HCT116 (cell line): ENCODE results near the gene RAD23A. TPM values are rescaled to one million over a fixed set of nuclear protein-coding genes. Genes with fewer than 3 reads are reported as not detected.
A peak's percentile ranks its signal among the peaks of the same experiment; 100 is the strongest.

Experiments
- ATAC-seq: fragments of 200-7000 bp; cut with Tn5 transposase; 2 replicates; pipeline ENCODE4 v1.9.1; 2020; ENCODE audit warnings: mild to moderate bottlenecking, moderate library complexity
- BruUV-seq: library from RNA; stranded (reverse); fragments of 400-500 nt; replicated peaks from 2 replicates; lab custom pipeline; 2021; lab: Mats Ljungman, UMichigan
- CTCF ChIA-PET: fragments of 300-600 bp; sonication (Branson Sonifier 250); formaldehyde crosslinking; loops from one replicate; lab custom pipeline; 2021; ENCODE audit warnings: antibody characterized with exemption; lab: Charles Lee
- POLR2A ChIA-PET: fragments of 300-600, 350-600 bp; sonication (Branson Sonifier 250); formaldehyde crosslinking; loops from one replicate; lab custom pipeline; 2021; ENCODE audit warnings: antibody characterized with exemption; lab: Charles Lee
- RAD21 ChIA-PET, 2 experiments: fragments of 300-600 bp; sonication (Branson Sonifier 250); formaldehyde crosslinking; loops; one replicate each; lab custom pipeline; 2023; ENCODE audit warnings: low total read pairs in 2 of 2; ENCODE audit not compliant: uncharacterized antibody in 2 of 2, unreplicated experiment in 2 of 2, low non-redundant PET in 1 of 2; lab: Charles Lee
- DNase-seq: peaks from one replicate; pipeline ENCODE4 v3.0.0-alpha.2; 2010; ENCODE audit warnings: low read depth, low spot score
- H2AFZ ChIP-seq: fragments of 200-600 bp; shearing (Covaris generic), sonication (generic); 2 replicates; pipeline ENCODE4 v1.6.1; 2017; ENCODE audit warnings: low read depth, mixed run types, mixed read lengths, antibody characterized with exemption, low read length; ENCODE audit not compliant: poor library complexity, severe bottlenecking
- H3K27ac ChIP-seq: 2 replicates; pipeline ENCODE4 v1.5.1; 2012; ENCODE audit warnings: low read depth, low read length
- H3K27me3 ChIP-seq: fragments of 200-600 bp; sonication (generic); 2 replicates; pipeline ENCODE4 v1.6.1; 2016; ENCODE audit warnings: mixed run types, low read length, mixed read lengths; ENCODE audit not compliant: insufficient read depth
- H3K36me3 ChIP-seq, 2 experiments: fragments of 200-500 bp in 1 of 2; fragments of 200-600 bp in 1 of 2; sonication (Bioruptor generic) in 1 of 2; sonication (generic) in 1 of 2; 2 replicates each; pipeline versions ENCODE4 v1.5.1 to v1.6.1; 2014 to 2016; ENCODE audit warnings: low read length in 2 of 2, inconsistent platforms in 1 of 2, mixed read lengths in 1 of 2, mixed run types in 1 of 2; ENCODE audit not compliant: insufficient read depth in 2 of 2, control insufficient read depth in 1 of 2
- H3K4me1 ChIP-seq, 2 experiments: fragments of 200-600 bp in 1 of 2; sonication (generic) in 1 of 2; 2 replicates each; pipeline versions ENCODE4 v1.5.1 to v1.6.1; 2012 to 2017; ENCODE audit warnings: low read length in 2 of 2, inconsistent platforms in 1 of 2, mild to moderate bottlenecking in 1 of 2, mixed read lengths in 1 of 2, mixed run types in 1 of 2, moderate library complexity in 1 of 2; ENCODE audit not compliant: insufficient read depth in 2 of 2, control insufficient read depth in 1 of 2
- H3K4me2 ChIP-seq: fragments of 200-600 bp; sonication (generic); 2 replicates; pipeline ENCODE4 v1.6.1; 2017; ENCODE audit warnings: mixed run types, low read length, mixed read lengths
- H3K4me3 ChIP-seq, 2 experiments: fragments of 200-600 bp in 1 of 2; sonication (generic) in 1 of 2; replicated peaks in 1 of 2; 2 replicates each; pipeline ENCODE4 v1.5.1; 2011 to 2016; ENCODE audit warnings: low read length in 2 of 2, control low read depth in 1 of 2, low read depth in 1 of 2, mild to moderate bottlenecking in 1 of 2, mixed read lengths in 1 of 2, mixed run types in 1 of 2
- H3K79me2 ChIP-seq: fragments of 200-600 bp; sonication (generic); 2 replicates; pipeline ENCODE4 v1.6.1; 2017; ENCODE audit warnings: mild to moderate bottlenecking, mixed run types, low read length, moderate library complexity, mixed read lengths; ENCODE audit not compliant: insufficient read depth
- H3K9ac ChIP-seq: fragments of 200-600 bp; sonication (generic); 2 replicates; pipeline ENCODE4 v1.6.1; 2016; ENCODE audit warnings: low read length, mixed read lengths
- H3K9me2 ChIP-seq: fragments of 200-600 bp; sonication (generic), shearing (Covaris generic); 2 replicates; pipeline ENCODE4 v1.6.1; 2017; ENCODE audit warnings: mixed run types, mild to moderate bottlenecking, moderate library complexity; ENCODE audit not compliant: insufficient read depth
- H3K9me3 ChIP-seq, 2 experiments: fragments of 200-500 bp in 1 of 2; fragments of 200-600 bp in 1 of 2; sonication (Bioruptor generic) in 1 of 2; sonication (generic) in 1 of 2; 2 replicates each; pipeline ENCODE4 v1.6.1; 2014 to 2017; ENCODE audit warnings: low read length in 2 of 2, mixed read lengths in 2 of 2, inconsistent platforms in 1 of 2, low read depth in 1 of 2, mild to moderate bottlenecking in 1 of 2, mixed run types in 1 of 2, moderate library complexity in 1 of 2; ENCODE audit not compliant: control insufficient read depth in 1 of 2, insufficient read depth in 1 of 2
- H4K20me1 ChIP-seq: fragments of 200-600 bp; sonication (generic), shearing (Covaris generic); 2 replicates; pipeline ENCODE4 v1.6.1; 2017; ENCODE audit warnings: mixed run types, mild to moderate bottlenecking, moderate library complexity; ENCODE audit not compliant: insufficient read depth
- CEBPB ChIP-seq: IDR thresholded peaks from 2 replicates; pipeline ENCODE4 v1.6.1; 2012; ENCODE audit warnings: low read depth
- ELF1 ChIP-seq: IDR thresholded peaks from 2 replicates; pipeline ENCODE4 v1.6.1; 2012; ENCODE audit warnings: low read depth, borderline replicate concordance
- EZH2phosphoT487 ChIP-seq: fragments of 200-600 bp; IDR thresholded peaks from 2 replicates; pipeline ENCODE4 v1.6.1; 2018; ENCODE audit warnings: antibody characterized with exemption, borderline replicate concordance
- FOSL1 ChIP-seq: IDR thresholded peaks from 2 replicates; pipeline ENCODE4 v1.6.1; 2012; ENCODE audit warnings: low read depth
- POLR2A ChIP-seq: IDR thresholded peaks from 2 replicates; pipeline ENCODE4 v1.7.0; 2011; ENCODE audit warnings: borderline replicate concordance; ENCODE audit not compliant: insufficient read depth, insufficient read length; ENCODE audit errors: extremely low read depth
- POLR2AphosphoS5 ChIP-seq: IDR thresholded peaks from 2 replicates; pipeline ENCODE4 v1.6.1; 2011; ENCODE audit warnings: mild to moderate bottlenecking, low read depth, low read length, moderate library complexity
- RAD21 ChIP-seq: IDR thresholded peaks from 2 replicates; pipeline ENCODE4 v1.6.1; 2012; ENCODE audit warnings: low read depth, mild to moderate bottlenecking
- SP1 ChIP-seq: IDR thresholded peaks from 2 replicates; pipeline ENCODE4 v1.6.1; 2012; ENCODE audit warnings: low read depth
- ZNF274 ChIP-seq: fragments of 200-500 bp; sonication (Bioruptor generic); IDR thresholded peaks from 2 replicates; pipeline ENCODE4 v1.6.1; 2014; ENCODE audit warnings: mild to moderate bottlenecking, low read depth, low read length, inconsistent platforms
- intact Hi-C: fragments of 100-400 bp; cut with micrococcal nuclease; formaldehyde crosslinking; loops from 2 replicates; pipeline ENCODE4 v1.10.0; 2022
- total RNA-seq: library from RNA; stranded (reverse); gene quantifications from one replicate; pipeline ENCODE4 v1.2.1, GENCODE V29; 2021; ENCODE audit not compliant: unreplicated experiment
- TF ChIP-seq, protein P1 (sequence below): IDR thresholded peaks from 2 replicates; pipeline ENCODE4 v1.6.1; 2012; ENCODE audit warnings: low read depth

Gene RAD23A
- total RNA-seq, 1 experiment from 2014 or later = 163 TPM

DNA sequence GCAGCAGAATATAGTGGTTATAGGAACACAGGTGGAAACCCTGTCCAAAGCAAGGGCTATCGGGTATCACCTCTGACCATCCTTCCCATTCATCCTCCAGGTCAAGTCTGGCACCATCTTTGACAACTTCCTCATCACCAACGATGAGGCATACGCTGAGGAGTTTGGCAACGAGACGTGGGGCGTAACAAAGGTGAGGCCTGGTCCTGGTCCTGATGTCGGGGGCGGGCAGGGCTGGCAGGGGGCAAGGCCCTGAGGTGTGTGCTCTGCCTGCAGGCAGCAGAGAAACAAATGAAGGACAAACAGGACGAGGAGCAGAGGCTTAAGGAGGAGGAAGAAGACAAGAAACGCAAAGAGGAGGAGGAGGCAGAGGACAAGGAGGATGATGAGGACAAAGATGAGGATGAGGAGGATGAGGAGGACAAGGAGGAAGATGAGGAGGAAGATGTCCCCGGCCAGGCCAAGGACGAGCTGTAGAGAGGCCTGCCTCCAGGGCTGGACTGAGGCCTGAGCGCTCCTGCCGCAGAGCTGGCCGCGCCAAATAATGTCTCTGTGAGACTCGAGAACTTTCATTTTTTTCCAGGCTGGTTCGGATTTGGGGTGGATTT, 2.1 kb upstream of the RAD23A start:
- RAD21 ChIA-PET = no interaction called here
- no peak overlapping the region for H3K9ac ChIP-seq
- no peak for TF ChIP-seq EZH2phosphoT487
- TF ChIP-seq FOSL1 = no peak
- TF ChIP-seq ELF1 = no peak
- no peak for TF ChIP-seq POLR2A
- no peak for TF ChIP-seq RAD21
- TF ChIP-seq ZNF274 = no peak
- TF ChIP-seq, protein P1, sequence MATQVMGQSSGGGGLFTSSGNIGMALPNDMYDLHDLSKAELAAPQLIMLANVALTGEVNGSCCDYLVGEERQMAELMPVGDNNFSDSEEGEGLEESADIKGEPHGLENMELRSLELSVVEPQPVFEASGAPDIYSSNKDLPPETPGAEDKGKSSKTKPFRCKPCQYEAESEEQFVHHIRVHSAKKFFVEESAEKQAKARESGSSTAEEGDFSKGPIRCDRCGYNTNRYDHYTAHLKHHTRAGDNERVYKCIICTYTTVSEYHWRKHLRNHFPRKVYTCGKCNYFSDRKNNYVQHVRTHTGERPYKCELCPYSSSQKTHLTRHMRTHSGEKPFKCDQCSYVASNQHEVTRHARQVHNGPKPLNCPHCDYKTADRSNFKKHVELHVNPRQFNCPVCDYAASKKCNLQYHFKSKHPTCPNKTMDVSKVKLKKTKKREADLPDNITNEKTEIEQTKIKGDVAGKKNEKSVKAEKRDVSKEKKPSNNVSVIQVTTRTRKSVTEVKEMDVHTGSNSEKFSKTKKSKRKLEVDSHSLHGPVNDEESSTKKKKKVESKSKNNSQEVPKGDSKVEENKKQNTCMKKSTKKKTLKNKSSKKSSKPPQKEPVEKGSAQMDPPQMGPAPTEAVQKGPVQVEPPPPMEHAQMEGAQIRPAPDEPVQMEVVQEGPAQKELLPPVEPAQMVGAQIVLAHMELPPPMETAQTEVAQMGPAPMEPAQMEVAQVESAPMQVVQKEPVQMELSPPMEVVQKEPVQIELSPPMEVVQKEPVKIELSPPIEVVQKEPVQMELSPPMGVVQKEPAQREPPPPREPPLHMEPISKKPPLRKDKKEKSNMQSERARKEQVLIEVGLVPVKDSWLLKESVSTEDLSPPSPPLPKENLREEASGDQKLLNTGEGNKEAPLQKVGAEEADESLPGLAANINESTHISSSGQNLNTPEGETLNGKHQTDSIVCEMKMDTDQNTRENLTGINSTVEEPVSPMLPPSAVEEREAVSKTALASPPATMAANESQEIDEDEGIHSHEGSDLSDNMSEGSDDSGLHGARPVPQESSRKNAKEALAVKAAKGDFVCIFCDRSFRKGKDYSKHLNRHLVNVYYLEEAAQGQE = no peak
- TF ChIP-seq SP1 = no peak
- TF ChIP-seq CEBPB = no peak
- no peak for TF ChIP-seq POLR2AphosphoS5
- TF ChIP-seq, all 23 proteins: peak for 0
- CTCF ChIA-PET = interaction anchor here (0.6 kb wide), 1 partner anchor 1187 kb away, joined by 3 read pairs; no protein-coding TSS in a partner anchor
- no peaks in the 10 kb centered on the region for H3K27me3 ChIP-seq
- H3K9me3 ChIP-seq = no peaks in the 10 kb centered on the region
- peaks cover 8 to 38% of the 10 kb centered on the region in 2 experiments; a peak in 3 of 4 replicates for H3K4me1 ChIP-seq
- intact Hi-C loops = no loop called here
- peaks cover 33 to 57% of the 10 kb centered on the region in 2 experiments for H3K36me3 ChIP-seq
- no peaks in the 10 kb centered on the region for H4K20me1 ChIP-seq
- H3K4me3 ChIP-seq = no peak overlapping the region
- H3K9me2 ChIP-seq = no peaks in the 10 kb centered on the region
- peaks cover 73% of the 10 kb centered on the region for H3K79me2 ChIP-seq
- H3K27ac ChIP-seq = 0 out of 2 replicates have a peak overlapping the region, but pooled peaks have one; percentile 10
- H3K4me2 ChIP-seq = no peak overlapping the region
- DNase-seq (no peak), ATAC-seq (no peak)
- H2AFZ ChIP-seq = no peak overlapping the region
- POLR2A ChIA-PET = no interaction called here
- no TSS peak for BruUV-seq
